HG02759 (cell line): Measurements from ENCODE around the gene EFCAB5.
"Not testable (repeated sequence)": the region's sequence is repeated elsewhere in the genome, so short reads cannot be mapped to it uniquely, and the experiment has no call there.

Source experiments
- ATAC-seq: cut with Tn5 transposase; IDR thresholded peaks from one replicate; pipeline ENCODE4 v1.9.1; 2021; ENCODE audit warnings: mild to moderate bottlenecking, moderate library complexity; ENCODE audit not compliant: unreplicated experiment

Gene EFCAB5

DNA sequence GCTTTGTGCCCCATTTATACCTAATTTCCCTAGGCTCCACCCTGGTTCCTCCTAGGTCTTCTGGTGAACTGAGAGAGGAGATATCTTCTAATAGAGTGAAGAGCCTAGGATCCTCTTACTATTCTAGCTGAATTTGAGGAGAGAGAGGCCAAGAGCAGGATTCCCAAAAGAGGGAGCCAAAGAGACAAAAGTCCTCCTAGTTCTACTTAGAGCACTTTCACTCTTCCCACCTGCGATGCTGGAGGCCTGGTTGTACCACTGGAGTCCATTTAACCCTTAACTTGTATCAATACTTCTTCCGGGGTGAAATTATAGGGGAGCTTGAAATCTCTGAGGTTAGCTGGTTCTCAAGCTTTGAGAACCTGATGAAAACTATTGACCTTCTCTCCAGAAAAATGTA is 8.1 kb upstream of the EFCAB5 start:
- ATAC-seq = no peak

DNA sequence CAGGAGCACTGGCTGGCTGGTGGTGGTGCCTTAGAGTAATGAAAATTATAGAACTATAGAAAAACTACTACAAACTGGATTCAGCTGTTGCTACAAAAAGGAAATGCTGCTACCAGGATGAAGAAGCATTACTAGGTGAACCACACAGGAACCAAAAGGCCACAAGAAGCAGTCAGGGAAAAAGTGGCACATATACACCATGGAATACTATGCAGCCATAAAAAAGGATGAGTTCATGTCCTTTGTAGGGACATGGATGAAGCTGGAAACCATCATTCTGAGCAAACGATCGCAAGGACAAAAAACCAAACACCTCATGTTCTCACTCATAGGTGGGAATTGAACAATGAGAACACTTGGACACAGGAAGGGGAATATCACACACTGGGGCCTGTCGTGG is 5.5 kb upstream of the EFCAB5 start:
- not testable (repeated sequence) for ATAC-seq

- ATAC-seq = no peak
These were observed 4.7 kb upstream of the EFCAB5 start for GRCh38 chr17:29936724-29937123.

GRCh38 chr17:29945281-29945680 is 3.8 kb downstream of the EFCAB5 start:
- ATAC-seq = no peak

DNA sequence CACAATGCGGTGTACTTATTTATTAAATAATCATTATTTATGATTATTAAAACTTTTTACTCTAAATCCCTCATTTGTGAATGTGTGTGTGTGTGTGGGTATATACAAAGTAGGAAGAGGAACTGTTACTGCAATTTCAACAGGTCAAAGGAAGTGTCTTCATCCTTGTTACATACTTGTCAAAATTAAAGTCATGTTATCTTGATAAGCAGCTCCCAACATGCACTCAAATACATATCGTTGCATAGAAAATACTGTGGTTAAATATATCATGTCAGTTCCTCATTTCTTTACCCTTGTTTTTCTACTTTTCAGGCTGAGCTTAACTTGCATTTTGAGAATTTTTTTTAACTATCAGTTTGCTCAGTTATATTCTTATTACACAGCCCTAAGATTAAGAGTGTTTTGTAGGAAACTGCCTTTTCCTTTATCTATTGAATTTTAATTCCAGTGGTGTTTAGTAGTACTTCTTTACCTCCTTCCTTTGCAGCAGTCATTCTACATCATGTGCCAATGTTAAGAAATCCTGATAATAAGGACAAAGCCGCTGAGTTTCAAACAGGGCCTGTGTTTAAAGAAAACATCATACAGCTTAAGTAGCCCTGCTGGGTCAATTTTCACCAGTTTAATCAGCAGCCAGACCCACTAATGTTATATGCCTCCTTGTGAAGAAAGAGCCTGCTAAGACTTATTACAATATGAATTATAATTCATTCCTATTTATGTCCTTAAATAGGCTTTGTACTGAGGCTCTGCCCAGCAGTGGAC is 7.2 kb downstream of the EFCAB5 start:
- ATAC-seq = no peak

DNA sequence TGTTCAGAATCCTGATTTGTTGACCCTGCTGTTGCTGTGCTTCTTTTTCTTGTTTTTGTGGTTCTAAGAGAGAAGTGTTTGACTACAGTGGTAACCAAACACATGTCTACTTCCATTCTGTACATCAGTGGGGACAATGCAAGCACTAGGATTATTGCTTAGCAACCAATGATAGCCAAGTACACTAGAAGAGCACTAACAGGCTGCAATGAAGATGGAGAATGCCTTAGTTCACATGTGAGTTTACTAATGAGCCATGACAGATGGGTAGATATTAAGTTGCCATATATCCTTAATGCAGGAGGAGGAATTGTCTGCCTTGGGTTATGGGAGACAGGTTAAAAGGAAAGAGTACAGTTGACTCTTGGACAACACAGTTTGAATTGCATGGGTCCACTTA is 8.3 kb downstream of the EFCAB5 start:
- ATAC-seq = no peak

DNA sequence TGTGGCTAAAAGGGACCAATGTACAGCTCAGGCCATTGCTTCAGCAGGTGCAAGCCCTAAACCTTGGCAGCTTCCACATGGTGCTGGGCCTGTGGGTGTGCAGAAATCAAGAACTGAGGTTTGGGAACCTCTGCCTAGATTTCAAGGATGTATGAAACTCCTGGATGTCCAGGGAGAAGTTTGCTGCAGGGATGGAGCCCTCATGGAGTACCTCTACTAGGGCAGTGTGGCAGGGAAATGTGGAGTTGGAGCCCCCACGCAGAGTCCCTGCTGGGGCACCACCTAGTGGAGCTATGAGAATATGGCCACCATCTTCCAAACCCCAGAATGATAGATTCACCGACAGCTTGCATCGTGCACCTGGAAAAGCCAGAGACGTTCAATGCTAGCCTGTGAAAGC is 13.0 kb downstream of the EFCAB5 start:
- no peak for ATAC-seq

- no peak for ATAC-seq
These were observed 14.8 kb downstream of the EFCAB5 start for GRCh38 chr17:29956225-29956624.

DNA sequence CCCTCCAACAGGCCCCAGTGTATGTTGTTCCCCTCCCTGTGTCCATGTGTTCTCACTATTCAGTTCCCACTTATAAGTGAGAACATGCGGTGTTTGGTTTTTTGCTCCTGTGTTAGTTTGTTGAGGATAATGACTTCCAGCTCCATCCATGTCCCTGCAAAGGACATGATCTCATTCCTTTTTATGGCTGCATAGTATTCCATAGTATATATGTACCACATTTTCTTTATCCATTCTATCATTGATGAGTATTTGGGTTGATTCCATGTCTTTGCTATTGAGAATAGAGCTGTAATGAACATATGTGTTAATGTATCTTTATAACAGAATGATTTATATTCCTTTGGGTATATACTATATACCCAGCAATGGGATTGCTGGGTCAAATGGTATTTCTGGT is 16.1 kb downstream of the EFCAB5 start:
- not testable (repeated sequence) for ATAC-seq

- ATAC-seq = no peak
These were observed 17.7 kb downstream of the EFCAB5 start for GRCh38 chr17:29958947-29959657.

DNA sequence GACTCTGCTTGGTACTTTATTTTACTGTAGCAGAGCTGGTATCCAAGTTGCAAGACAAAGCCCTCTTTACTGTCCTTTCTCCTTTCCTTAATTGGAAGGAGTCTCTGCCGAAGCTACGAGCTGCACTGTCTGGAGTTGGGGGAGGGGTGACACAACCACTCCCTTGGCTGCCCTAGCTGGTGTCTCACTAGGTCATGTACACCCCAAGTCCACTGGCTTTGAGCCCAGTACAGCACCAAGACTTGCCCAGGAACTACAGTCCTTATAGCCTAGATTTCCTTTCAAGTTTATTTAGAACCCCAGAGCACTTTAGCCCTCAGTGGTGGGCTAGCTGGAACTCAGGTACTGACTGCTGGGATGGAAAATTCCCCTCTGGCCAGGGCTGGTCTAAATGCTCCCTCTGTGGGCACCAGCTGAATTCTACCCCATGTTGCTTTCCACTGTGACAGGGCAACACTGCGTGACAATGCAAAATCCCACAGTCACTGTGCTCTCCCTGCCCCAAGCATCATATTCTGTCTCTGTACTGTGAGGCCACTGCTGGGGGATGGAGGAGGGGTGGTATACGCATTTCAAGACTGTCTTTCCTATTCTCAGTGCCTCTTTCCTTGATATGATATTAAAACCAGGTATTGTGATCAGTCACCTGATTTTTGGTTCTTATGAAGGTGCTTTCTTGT is 18.4 kb downstream of the EFCAB5 start:
- ATAC-seq = no peak

DNA sequence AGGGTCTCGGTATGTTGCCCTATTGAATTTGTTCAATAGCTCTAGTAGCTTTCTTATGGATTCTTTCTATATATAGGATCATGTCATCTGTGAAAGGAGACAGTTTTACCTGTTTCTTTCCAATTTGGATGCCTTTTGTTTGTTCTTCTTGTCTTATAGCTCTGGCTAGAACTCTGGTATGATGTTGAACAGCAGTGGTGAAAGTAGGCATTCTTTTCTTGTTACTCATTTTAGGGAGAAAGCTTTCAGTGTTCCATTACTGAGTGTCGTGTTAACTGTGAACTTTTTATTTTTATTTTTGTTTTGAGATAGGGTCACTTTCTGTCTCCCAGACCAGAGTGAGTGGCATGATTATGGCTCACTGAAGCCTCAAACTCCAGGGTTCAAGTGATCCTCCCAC is 21.2 kb downstream of the EFCAB5 start:
- no peak for ATAC-seq

DNA sequence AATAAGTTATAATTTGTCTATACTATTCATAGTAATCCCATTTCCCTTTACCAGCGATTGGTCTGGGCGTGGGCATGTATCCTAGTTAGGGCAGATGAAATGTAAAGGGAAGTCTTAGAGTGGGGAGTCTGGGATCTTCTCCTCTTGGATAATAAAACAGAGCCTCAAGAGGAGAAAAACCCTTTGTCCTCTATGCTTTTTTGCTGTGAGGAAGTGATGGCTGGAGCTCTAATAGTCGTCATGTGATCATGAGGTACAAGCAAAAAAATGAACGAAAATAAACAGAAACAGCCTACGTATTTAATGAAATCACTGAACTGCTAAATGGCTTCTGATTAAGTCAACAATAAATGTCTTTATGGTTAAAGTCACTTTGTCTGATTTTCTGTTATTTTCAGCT is 26.8 kb downstream of the EFCAB5 start:
- ATAC-seq = no peak

DNA sequence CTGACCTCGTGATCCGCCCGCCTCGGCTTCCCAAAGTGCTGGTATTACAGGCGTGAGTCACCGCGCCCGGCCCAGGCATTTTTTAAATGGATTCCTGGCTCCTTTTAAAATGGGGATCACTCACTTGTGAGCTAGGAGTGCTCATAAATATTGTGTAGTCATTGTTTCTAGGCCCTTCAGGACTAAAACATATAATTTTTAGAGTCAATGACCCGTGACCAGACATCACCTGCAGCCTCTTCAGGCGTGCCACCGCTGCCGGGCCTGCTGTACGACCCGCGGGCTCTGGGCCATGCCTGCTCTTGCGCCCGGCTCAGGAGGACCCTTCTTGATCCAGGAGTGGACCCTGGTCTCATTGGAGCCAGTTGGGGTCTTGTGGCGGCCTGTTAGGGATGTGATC is 30.8 kb downstream of the EFCAB5 start:
- no peak for ATAC-seq

GRCh38 chr17:29973005-29973404 is 31.6 kb downstream of the EFCAB5 start:
- no peak for ATAC-seq

- no peak for ATAC-seq
These were observed 36.4 kb downstream of the EFCAB5 start for GRCh38 chr17:29977836-29978235.

- ATAC-seq = no peak
These were observed 38.8 kb downstream of the EFCAB5 start for GRCh38 chr17:29980261-29980660.

DNA sequence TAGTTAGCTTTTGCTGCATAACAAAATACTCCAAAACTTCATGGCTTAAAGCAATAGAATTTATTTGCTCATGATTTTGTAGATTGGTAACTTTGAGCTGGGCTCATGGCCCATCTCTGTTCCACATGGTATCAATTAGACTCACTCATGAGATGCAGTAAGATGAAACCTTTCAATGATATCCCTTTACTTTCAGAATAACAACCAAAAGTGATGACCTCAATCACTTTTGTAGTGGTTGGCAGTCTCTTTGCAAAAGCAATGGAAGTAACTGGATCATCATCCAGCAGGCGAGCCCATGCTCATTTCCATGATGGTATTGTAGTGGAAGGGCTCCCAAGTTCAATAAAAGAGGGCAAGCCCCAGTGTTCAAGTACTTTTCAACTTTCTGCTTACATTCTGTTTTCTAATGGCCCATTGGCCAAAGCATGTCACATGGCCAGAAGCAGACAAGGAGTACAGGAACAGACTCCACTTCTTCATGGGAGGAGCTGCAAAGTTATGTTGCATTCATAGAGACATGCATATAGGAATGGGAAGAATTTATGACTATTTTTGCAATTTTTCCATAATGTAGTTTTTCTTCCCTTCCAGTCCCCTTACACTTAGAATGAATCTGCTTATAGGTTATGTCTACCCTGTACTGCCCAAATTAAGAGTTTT is 41.7 kb downstream of the EFCAB5 start:
- no peak for ATAC-seq

DNA sequence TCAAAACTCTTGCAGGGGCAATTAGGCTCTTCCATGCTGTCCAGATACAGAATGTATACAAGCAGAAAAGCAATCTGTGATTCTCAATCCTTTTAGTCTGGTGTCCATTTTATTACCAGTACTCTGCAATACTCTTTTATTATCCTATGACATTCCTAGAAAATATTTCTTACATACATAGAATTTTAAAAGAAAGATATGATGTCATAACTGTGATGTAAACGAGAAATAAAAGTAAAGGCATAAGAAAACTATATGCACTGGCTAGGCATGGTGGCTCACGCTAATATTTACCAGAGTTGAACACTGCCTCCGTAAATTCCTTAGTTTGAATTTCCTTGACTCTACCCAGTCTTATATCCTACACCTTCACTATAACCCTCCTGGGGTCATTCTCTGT is 55.0 kb downstream of the EFCAB5 start:
- no peak for ATAC-seq

DNA sequence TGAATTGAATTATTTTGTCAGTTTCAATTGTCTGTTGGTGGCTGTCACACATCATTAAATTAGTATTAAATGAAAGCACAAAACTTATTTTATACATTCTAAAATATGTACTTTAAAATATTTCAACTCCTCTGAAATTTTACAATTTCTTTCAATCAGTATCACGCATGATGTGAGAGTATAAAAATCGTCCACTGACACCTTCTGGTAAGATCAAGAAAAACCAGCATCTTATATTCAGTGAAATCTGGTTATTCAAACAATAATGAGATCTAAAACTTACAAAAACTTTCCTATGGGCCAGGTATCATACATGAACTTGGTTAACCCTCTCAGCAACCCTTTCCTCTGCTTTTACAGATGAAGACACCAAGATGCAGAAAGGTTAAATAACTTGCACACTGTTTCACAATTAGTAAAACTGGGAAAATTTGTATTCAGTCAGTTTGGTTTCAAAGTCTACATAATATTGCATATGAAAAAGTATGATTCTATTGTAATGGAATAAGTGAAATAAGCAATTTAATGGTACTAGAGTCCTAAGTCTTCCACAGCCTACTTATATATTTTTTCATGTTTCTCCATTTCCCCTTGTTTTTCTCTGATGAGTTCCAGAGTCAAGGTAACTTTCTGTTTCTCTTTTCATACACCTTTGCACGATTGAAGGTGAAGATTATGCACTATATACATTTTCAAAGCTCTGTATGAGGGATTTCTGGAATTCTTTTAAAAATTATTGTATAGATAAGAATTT is 58.7 kb downstream of the EFCAB5 start:
- ATAC-seq = no peak

DNA sequence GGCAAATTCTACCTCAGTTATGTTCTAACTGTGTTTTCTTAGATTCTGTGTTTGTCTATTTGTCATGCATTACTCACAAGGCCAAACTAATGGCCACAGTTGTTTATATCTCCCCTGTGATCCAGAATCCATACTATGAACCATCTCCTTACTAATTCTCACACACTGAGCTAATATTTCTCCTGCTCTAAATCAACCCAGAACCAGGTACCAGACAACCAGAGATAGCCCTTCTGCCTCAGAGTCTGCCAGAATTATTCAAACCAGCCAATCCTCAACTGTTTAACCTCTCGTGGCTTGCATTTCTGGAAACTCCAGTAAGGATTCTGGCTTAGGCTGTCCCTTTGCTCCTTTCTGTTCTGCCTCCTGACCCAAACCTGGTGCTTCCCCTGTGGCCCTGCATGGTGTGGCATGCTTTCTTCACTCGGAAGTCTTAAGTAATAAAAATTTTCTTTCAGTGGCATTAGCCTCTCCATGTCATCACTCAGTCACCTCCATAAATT is 59.4 kb downstream of the EFCAB5 start:
- ATAC-seq = no peak
